NCI-H1417 treated with DMSO at 0.1 percent for 48 hours (cell line): ENCODE results near the gene TMEM232.

Experiments used
- DNase-seq: peaks from one replicate; lab custom pipeline; 2025; lab: John Stamatoyannopoulos, UW

TMEM232 gene

DNA sequence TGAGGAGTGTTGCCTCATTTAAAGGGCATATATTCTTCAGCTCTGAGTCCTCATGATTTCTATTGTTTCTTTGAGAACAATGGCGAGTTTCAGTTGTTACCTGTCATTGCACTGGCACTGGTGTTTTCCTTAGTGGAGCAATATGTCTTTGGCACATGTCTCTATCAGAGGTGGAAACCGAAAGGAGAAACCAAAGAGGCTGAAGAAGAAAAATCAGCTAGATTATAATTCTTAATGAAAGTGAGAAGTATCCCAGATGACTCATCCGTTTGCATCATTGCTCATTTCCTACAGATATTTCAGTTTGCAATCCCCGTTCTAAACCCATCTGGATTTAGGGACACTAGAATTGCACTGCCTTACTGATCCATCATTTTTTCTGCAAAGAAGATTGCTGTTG lies 324.6 kb downstream of the TMEM232 start:
- DNase-seq, result no peak

DNA sequence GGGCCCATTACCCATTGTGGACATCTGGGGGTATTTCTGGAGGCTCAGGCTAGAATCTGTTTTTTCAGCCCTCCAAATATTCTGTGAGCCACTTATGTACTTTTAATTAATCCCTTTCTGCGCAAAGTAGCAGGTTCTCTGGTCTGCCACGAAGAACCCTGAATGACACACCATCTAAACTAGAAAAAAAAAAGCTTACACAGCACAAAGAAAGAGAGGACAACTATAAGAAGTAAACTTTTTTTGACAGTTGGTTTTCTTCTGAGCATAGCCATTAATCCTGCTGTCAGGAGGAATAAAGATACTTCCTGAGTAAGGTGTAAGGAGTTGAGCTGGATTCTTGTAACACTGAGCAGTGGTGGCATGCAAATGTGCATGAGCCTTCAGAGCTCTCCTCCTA lies 327.5 kb downstream of the TMEM232 start:
- DNase-seq, result no peak

DNA sequence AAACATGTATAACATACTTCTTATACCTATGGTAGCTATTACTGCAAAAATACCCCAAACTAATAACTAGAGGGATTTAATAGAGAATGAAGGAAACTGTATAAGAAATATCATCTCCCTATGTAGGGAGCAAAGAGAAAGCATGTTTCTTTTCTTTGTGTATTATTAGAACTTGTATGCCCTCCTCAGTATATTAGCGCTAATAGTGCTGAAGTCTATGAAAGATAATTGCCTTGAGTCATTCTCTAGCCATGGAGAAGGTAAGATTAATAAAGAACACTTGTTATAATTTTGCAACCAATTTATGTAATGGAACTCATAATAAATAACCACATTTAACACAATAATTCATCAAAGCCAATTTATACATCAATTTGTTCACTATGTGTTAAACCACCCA lies 329.2 kb downstream of the TMEM232 start:
- no peak for DNase-seq

DNA sequence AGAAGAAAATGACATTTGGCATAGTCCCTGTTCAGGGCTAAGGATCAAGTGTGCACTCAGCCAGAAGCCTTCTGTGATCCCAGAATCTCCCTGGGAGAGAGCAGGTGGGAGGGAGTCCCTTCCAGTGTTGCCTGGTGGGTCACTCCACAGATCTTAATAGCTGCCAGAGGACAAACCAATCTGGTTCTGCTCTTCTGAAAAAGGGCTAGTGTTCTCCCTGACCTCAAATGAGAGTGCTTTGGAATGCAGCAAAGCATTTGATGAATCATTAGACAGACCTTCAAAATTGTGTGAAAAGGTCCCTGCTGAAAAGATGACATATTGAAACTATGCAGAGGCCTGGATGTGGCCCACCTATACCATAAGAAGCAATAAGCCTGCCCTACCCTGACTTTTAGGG lies 339.7 kb downstream of the TMEM232 start:
- DNase-seq, result no peak

DNA sequence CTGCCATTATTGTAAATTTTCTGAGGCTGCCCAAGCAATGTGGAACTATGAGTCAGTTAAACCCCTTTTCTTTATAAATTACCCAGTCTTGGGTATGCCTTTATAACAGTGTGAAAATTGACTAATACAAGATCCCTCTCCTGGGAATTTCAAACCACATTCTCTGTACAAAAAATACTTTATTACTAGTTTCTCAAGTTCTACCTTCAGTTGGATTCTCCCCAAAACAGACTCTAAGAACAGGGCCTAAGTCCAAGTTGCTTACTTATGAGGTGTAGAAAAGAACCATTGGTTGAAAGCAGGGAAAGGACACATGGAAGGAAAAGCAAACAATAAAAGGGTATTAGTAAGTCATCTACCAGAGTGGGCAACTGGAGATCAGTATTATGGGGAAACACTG lies 343.2 kb downstream of the TMEM232 start:
- no peak for DNase-seq

GRCh38 chr5:110377943-110378342 lies 348.5 kb downstream of the TMEM232 start:
- DNase-seq, result no peak

DNA sequence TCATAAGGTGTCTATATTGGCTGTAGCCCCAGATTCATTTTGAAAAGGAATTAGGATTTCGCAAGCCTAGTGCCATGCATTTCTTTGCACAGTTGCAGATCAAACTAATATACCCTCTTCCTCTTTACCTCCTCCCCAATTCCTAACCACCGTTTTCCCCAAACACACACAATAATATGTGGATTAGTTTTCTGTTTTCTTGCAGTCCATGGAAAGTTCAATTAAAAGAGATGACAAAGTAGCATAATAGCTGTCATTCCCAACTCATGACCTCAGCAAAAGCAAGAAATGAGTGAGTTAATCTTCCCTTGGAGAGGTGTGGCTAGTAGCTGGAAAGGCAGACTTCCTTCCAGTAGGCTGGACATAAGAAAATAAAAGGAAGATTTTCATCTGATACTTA lies 349.1 kb downstream of the TMEM232 start:
- no peak for DNase-seq

GRCh38 chr5:110376281-110376951 lies 350.1 kb downstream of the TMEM232 start:
- no peak for DNase-seq

- DNase-seq, result no peak
These were observed 354.8 kb downstream of the TMEM232 start for GRCh38 chr5:110371725-110372041.

DNA sequence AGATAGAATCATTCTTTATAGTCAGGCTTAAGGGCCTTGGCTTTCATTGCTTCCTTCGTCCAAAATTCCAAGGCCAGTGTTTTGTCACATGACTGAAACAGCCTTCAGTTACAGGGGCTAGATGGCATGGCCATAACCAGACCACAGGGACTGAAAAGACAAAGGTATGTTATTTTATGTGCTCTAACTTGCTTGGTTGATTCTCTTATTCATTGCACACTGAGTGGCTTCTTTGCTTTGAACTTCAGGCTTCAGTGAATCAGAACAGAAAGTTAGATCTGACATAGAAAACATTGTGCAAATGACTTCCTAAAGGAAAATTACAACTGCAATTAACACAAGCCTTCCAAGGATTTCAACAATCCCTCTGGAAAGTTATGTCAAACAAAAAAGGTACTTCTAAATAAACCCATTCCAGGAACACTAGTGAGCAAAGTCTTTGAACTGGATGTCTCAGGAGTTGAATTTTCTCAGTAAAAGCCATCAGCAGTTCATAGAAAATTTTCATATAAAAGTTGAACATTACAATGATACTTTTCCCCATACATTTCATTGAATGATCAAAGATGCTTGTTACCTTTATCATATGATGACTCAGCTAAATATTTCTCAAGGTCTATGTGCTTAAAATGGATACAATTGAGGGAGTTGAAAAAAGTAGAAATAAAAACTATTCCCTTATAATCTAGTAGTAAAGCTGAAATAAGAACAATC lies 355.3 kb downstream of the TMEM232 start:
- DNase-seq, result no peak
